SH-SY5Y (cell line): ENCODE data around the gene IFT122.

Experiments used
- GATA2 ChIP-seq: IDR thresholded peaks from 2 replicates; pipeline ENCODE4 v1.6.1; 2011; ENCODE audit warnings: mild to moderate bottlenecking, low read depth, low read length
- GATA3 ChIP-seq: IDR thresholded peaks from 2 replicates; pipeline ENCODE4 v1.6.1; 2011; ENCODE audit warnings: low read depth, mild to moderate bottlenecking, low read length, moderate library complexity

Gene IFT122

GRCh38 chr3:129413687-129414506 is 26.1 kb upstream of the IFT122 start:
- TF ChIP-seq GATA3: no peak
- TF ChIP-seq GATA2: no peak

GRCh38 chr3:129415378-129415777 is 24.6 kb upstream of the IFT122 start:
- TF ChIP-seq GATA2 (no peak), GATA3 (no peak)

GRCh38 chr3:129415830-129416229 is 24.2 kb upstream of the IFT122 start:
- TF ChIP-seq GATA2: no peak
- TF ChIP-seq GATA3: no peak

- no peak for TF ChIP-seq GATA3
- no peak for TF ChIP-seq GATA2
These were observed 23.6 kb upstream of the IFT122 start for GRCh38 chr3:129416415-129416814.

- TF ChIP-seq GATA3 (no peak), GATA2 (no peak)
These were observed 22.7 kb upstream of the IFT122 start for GRCh38 chr3:129417326-129417725.

- TF ChIP-seq GATA2 (no peak), GATA3 (no peak)
These were observed 21.7 kb upstream of the IFT122 start for GRCh38 chr3:129418041-129418973.

GRCh38 chr3:129419476-129419875 is 20.5 kb upstream of the IFT122 start:
- no peak for TF ChIP-seq GATA2
- TF ChIP-seq GATA3: no peak

- TF ChIP-seq GATA3: no peak
- no peak for TF ChIP-seq GATA2
These were observed 18.7 kb upstream of the IFT122 start for GRCh38 chr3:129421236-129421883.

GRCh38 chr3:129421988-129422745 is 17.9 kb upstream of the IFT122 start:
- TF ChIP-seq GATA2 (no peak), GATA3 (no peak)

- TF ChIP-seq GATA3: no peak
- no peak for TF ChIP-seq GATA2
These were observed 17.1 kb upstream of the IFT122 start for GRCh38 chr3:129422897-129423296.

GRCh38 chr3:129424185-129424841 is 15.7 kb upstream of the IFT122 start:
- no peak for TF ChIP-seq GATA2
- no peak for TF ChIP-seq GATA3

- TF ChIP-seq GATA2 (no peak), GATA3 (no peak)
These were observed 14.8 kb upstream of the IFT122 start for GRCh38 chr3:129425213-129425612.

- no peak for TF ChIP-seq GATA2
- no peak for TF ChIP-seq GATA3
These were observed 14.4 kb upstream of the IFT122 start for GRCh38 chr3:129425619-129426018.
